Measurements from ENCODE around the gene MREG.

MREG gene

DNA sequence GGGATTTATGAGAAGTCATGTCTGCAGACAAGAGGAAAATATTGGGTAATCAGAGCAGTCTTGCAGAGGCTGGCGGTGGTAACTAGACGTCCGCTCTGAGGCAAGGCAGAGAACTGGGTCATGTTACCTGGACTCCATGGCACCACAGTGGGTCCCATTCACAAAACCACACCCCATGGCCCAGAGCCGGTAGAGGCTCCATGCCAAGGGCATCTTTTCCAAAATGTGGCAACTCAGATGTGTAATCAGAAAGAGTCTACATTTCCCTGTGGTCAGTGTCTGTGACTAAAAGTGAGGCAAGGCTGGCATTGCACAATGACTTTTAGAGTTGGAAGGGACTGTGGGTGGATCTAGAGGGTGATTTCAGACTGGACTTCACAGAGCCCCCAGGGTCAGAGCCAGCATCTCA lies 113.1 kb downstream of the MREG start:
- H3K4me3 ChIP-seq (ENCODE audit: low read depth, low read length): no peak overlapping the region
- H3K9me3 ChIP-seq (ENCODE audit: control insufficient read depth, insufficient read depth, low read depth, low read length): no peaks in the 10 kb centered on the region
- no peaks in the 10 kb centered on the region for H3K36me3 ChIP-seq (ENCODE audit: control insufficient read depth in 2 of 2, insufficient read depth in 1 of 2, low read length in 2 of 2)
- H3K4me1 ChIP-seq (ENCODE audit: control insufficient read depth, insufficient read depth, low read length): no peaks in the 10 kb centered on the region
- ChIA-PET POLR2A (no interaction called here), CTCF (interaction anchor here (0.7 kb wide), 1 partner anchor 16 kb away, joined by 4 read pairs; no protein-coding TSS in a partner anchor)
- TF ChIP-seq ZBTB21 (tag by site-specific recombination; IDR thresholded peaks at IDR 0.05) (no peak), ZNF530 (tag by site-specific recombination; IDR thresholded peaks at IDR 0.05; ENCODE audit: low read depth) (no peak)
- no peak overlapping the region for H3K27ac ChIP-seq (ENCODE audit: extremely low read depth, low read depth, low read length)

DNA sequence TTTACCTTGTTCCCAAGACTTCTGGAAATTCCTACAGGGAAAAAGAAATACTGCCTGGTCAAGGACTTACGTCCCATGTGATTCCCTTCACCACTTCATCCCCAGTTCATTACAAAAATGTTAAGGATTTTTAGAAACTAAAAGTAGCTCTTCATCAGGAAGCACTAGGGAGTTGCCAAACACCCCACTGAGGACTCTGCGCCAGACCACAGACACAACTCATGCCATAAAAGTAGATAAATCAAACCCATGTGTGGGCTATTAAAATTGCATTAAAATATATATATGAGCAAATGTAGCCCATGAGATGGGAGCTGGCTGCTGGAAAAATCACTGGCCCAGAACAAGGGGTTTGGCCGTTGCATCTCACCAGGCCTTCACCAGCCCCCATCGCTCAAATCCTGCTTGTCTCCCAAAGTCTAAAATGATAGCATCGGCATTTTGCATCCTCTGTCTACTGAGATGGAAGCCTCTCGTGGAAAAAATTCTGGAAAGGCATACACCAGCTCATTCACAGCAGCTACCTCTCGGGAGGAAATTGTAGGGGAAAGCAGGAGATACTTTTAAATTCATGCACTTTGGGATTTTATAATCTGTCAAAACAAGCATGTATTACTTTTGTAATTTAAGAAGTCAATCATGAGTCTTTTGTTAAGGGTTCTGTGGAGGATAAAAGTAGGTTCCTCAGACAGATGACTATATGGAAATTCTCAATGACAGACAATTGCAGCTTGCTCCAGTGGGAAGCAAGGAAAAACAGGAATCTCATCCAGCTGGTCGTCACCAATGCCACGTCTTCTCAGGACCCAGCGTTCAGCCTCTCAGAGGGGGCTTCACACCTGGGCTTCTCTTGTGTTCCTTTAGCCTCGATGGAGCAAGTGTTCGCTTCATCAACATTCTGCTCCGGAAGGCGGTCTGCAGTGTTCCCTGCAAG lies 113.9 kb downstream of the MREG start:
- Histone ChIP-seq H3K4me1 (ENCODE audit: control insufficient read depth, insufficient read depth, low read length) (no peaks in the 10 kb centered on the region), H3K4me3 (ENCODE audit: low read depth, low read length) (no peak overlapping the region), H3K27ac (ENCODE audit: extremely low read depth, low read depth, low read length) (no peak overlapping the region), H3K36me3 (ENCODE audit: control insufficient read depth in 2 of 2, insufficient read depth in 1 of 2, low read length in 2 of 2) (no peaks in the 10 kb centered on the region), H3K9me3 (ENCODE audit: control insufficient read depth, insufficient read depth, low read depth, low read length) (no peaks in the 10 kb centered on the region)
- CTCF ChIA-PET: no interaction called here
- POLR2A ChIA-PET: no interaction called here
- TF ChIP-seq KLF9 (tag by site-specific recombination; IDR thresholded peaks at IDR 0.05; ENCODE audit: low read depth): no peak
- TF ChIP-seq, protein P1, sequence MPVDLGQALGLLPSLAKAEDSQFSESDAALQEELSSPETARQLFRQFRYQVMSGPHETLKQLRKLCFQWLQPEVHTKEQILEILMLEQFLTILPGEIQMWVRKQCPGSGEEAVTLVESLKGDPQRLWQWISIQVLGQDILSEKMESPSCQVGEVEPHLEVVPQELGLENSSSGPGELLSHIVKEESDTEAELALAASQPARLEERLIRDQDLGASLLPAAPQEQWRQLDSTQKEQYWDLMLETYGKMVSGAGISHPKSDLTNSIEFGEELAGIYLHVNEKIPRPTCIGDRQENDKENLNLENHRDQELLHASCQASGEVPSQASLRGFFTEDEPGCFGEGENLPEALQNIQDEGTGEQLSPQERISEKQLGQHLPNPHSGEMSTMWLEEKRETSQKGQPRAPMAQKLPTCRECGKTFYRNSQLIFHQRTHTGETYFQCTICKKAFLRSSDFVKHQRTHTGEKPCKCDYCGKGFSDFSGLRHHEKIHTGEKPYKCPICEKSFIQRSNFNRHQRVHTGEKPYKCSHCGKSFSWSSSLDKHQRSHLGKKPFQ (tag by site-specific recombination; IDR thresholded peaks at IDR 0.05): no peak
- no peak for TF ChIP-seq FEZF1 (tag by site-specific recombination; IDR thresholded peaks at IDR 0.05)
- TF ChIP-seq ZNF354C (tag by site-specific recombination; IDR thresholded peaks at IDR 0.05; ENCODE audit: borderline replicate concordance, low read depth): no peak

DNA sequence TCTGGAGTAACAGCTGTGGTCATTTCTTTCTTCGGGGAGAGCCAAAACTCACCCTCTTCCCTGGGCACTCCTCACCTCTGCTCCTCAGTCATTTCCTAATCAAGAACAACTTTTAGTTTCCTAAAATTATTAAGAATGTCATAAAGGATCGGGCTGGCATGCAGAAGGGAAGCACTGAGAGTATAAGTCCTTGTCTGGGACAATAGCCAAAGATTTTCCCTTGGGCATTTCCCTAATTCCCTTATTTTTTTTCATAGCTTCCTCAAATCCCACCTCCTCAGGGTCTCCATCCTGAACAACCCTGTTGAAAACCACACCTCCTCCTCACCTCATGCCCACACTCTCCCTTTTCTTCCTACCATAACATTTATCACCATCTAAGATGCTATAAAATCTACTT lies 115.0 kb downstream of the MREG start:
- ChIA-PET POLR2A (no interaction called here), CTCF (no interaction called here)
- no peaks in the 10 kb centered on the region for H3K9me3 ChIP-seq (ENCODE audit: control insufficient read depth, insufficient read depth, low read depth, low read length)
- no peaks in the 10 kb centered on the region for H3K4me1 ChIP-seq (ENCODE audit: control insufficient read depth, insufficient read depth, low read length)
- no peaks in the 10 kb centered on the region for H3K36me3 ChIP-seq (ENCODE audit: control insufficient read depth in 2 of 2, insufficient read depth in 1 of 2, low read length in 2 of 2)
- TF ChIP-seq YY2 (tag by site-specific recombination; IDR thresholded peaks at IDR 0.05) (no peak), ZBTB20 (tag by site-specific recombination; IDR thresholded peaks at IDR 0.05) (no peak), ZNF214 (tag by site-specific recombination; IDR thresholded peaks at IDR 0.05; ENCODE audit: borderline replicate concordance) (no peak), ZNF548 (tag by site-specific recombination; IDR thresholded peaks at IDR 0.05) (no peak), ZXDB (tag by site-specific recombination; IDR thresholded peaks at IDR 0.05) (no peak), ZNF510 (tag by site-specific recombination; IDR thresholded peaks at IDR 0.05; ENCODE audit: insufficient replicate concordance) (no peak), MYNN (tag by site-specific recombination; IDR thresholded peaks at IDR 0.05; ENCODE audit: borderline replicate concordance) (no peak), MZF1 (tag by site-specific recombination; IDR thresholded peaks at IDR 0.05; ENCODE audit: borderline replicate concordance) (no peak)
- TF ChIP-seq, protein P2, sequence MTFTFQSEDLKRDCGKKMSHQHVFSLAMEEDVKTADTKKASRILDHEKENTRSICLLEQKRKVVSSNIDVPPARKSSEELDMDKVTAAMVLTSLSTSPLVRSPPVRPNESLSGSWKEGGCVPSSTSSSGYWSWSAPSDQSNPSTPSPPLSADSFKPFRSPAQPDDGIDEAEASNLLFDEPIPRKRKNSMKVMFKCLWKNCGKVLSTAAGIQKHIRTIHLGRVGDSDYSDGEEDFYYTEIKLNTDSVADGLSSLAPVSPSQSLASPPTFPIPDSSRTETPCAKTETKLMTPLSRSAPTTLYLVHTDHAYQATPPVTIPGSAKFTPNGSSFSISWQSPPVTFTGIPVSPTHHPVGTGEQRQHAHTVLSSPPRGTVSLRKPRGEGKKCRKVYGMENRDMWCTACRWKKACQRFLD (tag by site-specific recombination; IDR thresholded peaks at IDR 0.05): no peak
- H3K4me3 ChIP-seq (ENCODE audit: low read depth, low read length): no peak overlapping the region
- H3K27ac ChIP-seq (ENCODE audit: extremely low read depth, low read depth, low read length): no peak overlapping the region

DNA sequence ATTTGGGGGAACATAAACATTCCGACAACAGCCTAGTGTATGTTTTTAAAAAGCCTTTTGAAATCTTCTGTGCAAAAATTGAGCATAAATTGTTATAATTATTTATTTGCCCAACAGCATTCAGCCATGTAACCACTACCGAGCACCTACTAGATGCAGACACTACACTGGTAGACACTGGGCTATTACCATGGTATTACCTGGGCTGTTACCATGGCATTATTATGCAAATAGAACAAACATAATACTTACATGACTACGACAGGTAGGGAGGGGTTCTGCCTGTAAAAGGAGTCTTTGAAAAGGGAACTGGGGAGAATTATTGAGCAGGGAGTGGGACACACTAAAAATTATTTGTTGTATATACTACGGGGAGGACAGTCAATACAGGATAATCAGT lies 116.4 kb downstream of the MREG start:
- Histone ChIP-seq H3K27ac (ENCODE audit: extremely low read depth, low read depth, low read length) (no peak overlapping the region), H3K4me1 (ENCODE audit: control insufficient read depth, insufficient read depth, low read length) (no peaks in the 10 kb centered on the region), H3K4me3 (ENCODE audit: low read depth, low read length) (no peak overlapping the region), H3K9me3 (ENCODE audit: control insufficient read depth, insufficient read depth, low read depth, low read length) (no peaks in the 10 kb centered on the region), H3K36me3 (ENCODE audit: control insufficient read depth in 2 of 2, insufficient read depth in 1 of 2, low read length in 2 of 2) (no peaks in the 10 kb centered on the region)
- CTCF ChIA-PET: no interaction called here
- POLR2A ChIA-PET: no interaction called here
- TF ChIP-seq SETDB1 (IDR thresholded peaks at IDR 0.05; ENCODE audit: insufficient read length, low read length) (no peak), ZNF404 (tag by site-specific recombination; IDR thresholded peaks at IDR 0.05) (no peak), ZNF132 (tag by site-specific recombination; IDR thresholded peaks at IDR 0.05; ENCODE audit: borderline replicate concordance) (no peak), ZNF37A (tag by site-specific recombination; IDR thresholded peaks at IDR 0.05) (no peak), ZNF366 (tag by site-specific recombination; conservative IDR thresholded peaks at IDR 0.05) (no peak), FEZF1 (tag by site-specific recombination; IDR thresholded peaks at IDR 0.05) (no peak)
- TF ChIP-seq, protein P3, sequence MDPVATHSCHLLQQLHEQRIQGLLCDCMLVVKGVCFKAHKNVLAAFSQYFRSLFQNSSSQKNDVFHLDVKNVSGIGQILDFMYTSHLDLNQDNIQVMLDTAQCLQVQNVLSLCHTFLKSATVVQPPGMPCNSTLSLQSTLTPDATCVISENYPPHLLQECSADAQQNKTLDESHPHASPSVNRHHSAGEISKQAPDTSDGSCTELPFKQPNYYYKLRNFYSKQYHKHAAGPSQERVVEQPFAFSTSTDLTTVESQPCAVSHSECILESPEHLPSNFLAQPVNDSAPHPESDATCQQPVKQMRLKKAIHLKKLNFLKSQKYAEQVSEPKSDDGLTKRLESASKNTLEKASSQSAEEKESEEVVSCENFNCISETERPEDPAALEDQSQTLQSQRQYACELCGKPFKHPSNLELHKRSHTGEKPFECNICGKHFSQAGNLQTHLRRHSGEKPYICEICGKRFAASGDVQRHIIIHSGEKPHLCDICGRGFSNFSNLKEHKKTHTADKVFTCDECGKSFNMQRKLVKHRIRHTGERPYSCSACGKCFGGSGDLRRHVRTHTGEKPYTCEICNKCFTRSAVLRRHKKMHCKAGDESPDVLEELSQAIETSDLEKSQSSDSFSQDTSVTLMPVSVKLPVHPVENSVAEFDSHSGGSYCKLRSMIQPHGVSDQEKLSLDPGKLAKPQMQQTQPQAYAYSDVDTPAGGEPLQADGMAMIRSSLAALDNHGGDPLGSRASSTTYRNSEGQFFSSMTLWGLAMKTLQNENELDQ (tag by site-specific recombination; IDR thresholded peaks at IDR 0.05; ENCODE audit: low read depth): no peak
- TF ChIP-seq, protein P4, sequence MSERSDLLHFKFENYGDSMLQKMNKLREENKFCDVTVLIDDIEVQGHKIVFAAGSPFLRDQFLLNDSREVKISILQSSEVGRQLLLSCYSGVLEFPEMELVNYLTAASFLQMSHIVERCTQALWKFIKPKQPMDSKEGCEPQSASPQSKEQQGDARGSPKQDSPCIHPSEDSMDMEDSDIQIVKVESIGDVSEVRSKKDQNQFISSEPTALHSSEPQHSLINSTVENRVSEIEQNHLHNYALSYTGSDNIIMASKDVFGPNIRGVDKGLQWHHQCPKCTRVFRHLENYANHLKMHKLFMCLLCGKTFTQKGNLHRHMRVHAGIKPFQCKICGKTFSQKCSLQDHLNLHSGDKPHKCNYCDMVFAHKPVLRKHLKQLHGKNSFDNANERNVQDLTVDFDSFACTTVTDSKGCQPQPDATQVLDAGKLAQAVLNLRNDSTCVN (tag by site-specific recombination; optimal IDR thresholded peaks at IDR 0.05): no peak

All from HEK293 (cell line).